Measurements from ENCODE around the gene TRIM29. TPM values are rescaled to one million over a fixed set of nuclear protein-coding genes. Genes with fewer than 3 reads are reported as not detected.

Gene TRIM29
- total RNA-seq, 1 experiment from 2014 or later = not detected

DNA sequence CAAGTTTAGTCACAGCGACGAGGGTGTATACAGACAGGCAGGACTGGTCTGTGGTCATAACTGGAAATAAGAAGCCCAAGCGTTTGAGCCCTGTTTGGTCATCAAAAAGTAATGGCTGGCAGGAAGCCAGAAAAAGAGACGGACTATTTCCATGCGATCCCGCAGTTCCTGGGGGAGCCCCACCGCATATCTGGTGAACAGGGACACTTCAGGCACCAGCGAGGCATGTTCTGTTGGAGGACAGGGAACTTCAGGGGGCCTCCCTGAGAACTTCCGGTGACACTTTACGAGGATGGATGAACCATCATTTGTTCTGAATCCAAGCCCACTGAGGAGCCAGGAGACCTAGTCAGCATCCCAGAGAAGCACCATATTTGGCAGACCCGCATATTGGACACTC is 29.7 kb upstream of the TRIM29 start:
- no peaks in the 10 kb centered on the region for H3K4me1 ChIP-seq (ENCODE audit: low read length)
- no peak overlapping the region for H3K9ac ChIP-seq (ENCODE audit: low read length)
- H3K27ac ChIP-seq (ENCODE audit: low read length) = no peak overlapping the region
- no peaks in the 10 kb centered on the region for H3K36me3 ChIP-seq (ENCODE audit: insufficient read depth, low read length)
- H3K4me3 ChIP-seq (ENCODE audit: low read length) = no peak overlapping the region
- no peaks in the 10 kb centered on the region for H3K79me2 ChIP-seq (ENCODE audit: low read length)
- no peaks in the 10 kb centered on the region for H3K27me3 ChIP-seq (ENCODE audit: low read length)
- DNase-seq = no peak
- H4K20me1 ChIP-seq (ENCODE audit: insufficient read depth, low read depth, low read length) = no peaks in the 10 kb centered on the region
- H3K9me2 ChIP-seq (replicated peaks; ENCODE audit: insufficient read depth, low read length) = no peaks in the 10 kb centered on the region
- H3K4me2 ChIP-seq (ENCODE audit: low read depth, low read length, poor library complexity, severe bottlenecking) = no peak overlapping the region
- H3K9me3 ChIP-seq (ENCODE audit: low read length) = no peaks in the 10 kb centered on the region
- no peak overlapping the region for H2AFZ ChIP-seq (ENCODE audit: low read length)

GRCh38 chr11:120160436-120160835 is 22.5 kb upstream of the TRIM29 start:
- no peaks in the 10 kb centered on the region for H3K9me3 ChIP-seq (ENCODE audit: low read length)
- no peaks in the 10 kb centered on the region for H3K27me3 ChIP-seq (ENCODE audit: low read length)
- DNase-seq = no peak
- no peaks in the 10 kb centered on the region for H3K79me2 ChIP-seq (ENCODE audit: low read length)
- no peaks in the 10 kb centered on the region for H3K4me1 ChIP-seq (ENCODE audit: low read length)
- H3K9me2 ChIP-seq (replicated peaks; ENCODE audit: insufficient read depth, low read length) = no peaks in the 10 kb centered on the region
- no peak overlapping the region for H3K9ac ChIP-seq (ENCODE audit: low read length)
- no peak overlapping the region for H3K4me3 ChIP-seq (ENCODE audit: low read length)
- no peaks in the 10 kb centered on the region for H4K20me1 ChIP-seq (ENCODE audit: insufficient read depth, low read depth, low read length)
- no peak overlapping the region for H3K4me2 ChIP-seq (ENCODE audit: low read depth, low read length, poor library complexity, severe bottlenecking)
- H3K36me3 ChIP-seq (ENCODE audit: insufficient read depth, low read length) = no peaks in the 10 kb centered on the region
- H3K27ac ChIP-seq (ENCODE audit: low read length) = no peak overlapping the region
- no peak overlapping the region for H2AFZ ChIP-seq (ENCODE audit: low read length)

- no peaks in the 10 kb centered on the region for H3K27me3 ChIP-seq (ENCODE audit: low read length)
- no peaks in the 10 kb centered on the region for H3K9me3 ChIP-seq (ENCODE audit: low read length)
- no peaks in the 10 kb centered on the region for H3K36me3 ChIP-seq (ENCODE audit: insufficient read depth, low read length)
Observed at GRCh38 chr11:120153221-120153620, 15.3 kb upstream of the TRIM29 start.

GRCh38 chr11:120151536-120151935 is 13.6 kb upstream of the TRIM29 start:
- DNase-seq = no peak
- H3K9me2 ChIP-seq (replicated peaks; ENCODE audit: insufficient read depth, low read length) = no peaks in the 10 kb centered on the region
- H4K20me1 ChIP-seq (ENCODE audit: insufficient read depth, low read depth, low read length) = no peaks in the 10 kb centered on the region
- no peaks in the 10 kb centered on the region for H3K36me3 ChIP-seq (ENCODE audit: insufficient read depth, low read length)
- no peaks in the 10 kb centered on the region for H3K9me3 ChIP-seq (ENCODE audit: low read length)
- no peak overlapping the region for H3K4me2 ChIP-seq (ENCODE audit: low read depth, low read length, poor library complexity, severe bottlenecking)
- no peaks in the 10 kb centered on the region for H3K4me1 ChIP-seq (ENCODE audit: low read length)
- H3K4me3 ChIP-seq (ENCODE audit: low read length) = no peak overlapping the region
- H3K79me2 ChIP-seq (ENCODE audit: low read length) = no peaks in the 10 kb centered on the region
- H2AFZ ChIP-seq (ENCODE audit: low read length) = no peak overlapping the region
- no peak overlapping the region for H3K27ac ChIP-seq (ENCODE audit: low read length)
- H3K9ac ChIP-seq (ENCODE audit: low read length) = no peak overlapping the region
- no peaks in the 10 kb centered on the region for H3K27me3 ChIP-seq (ENCODE audit: low read length)

More at GRCh38 chr11:120153221-120153620, 15.3 kb upstream of the TRIM29 start:
- Histone ChIP-seq H3K9ac (ENCODE audit: low read length) (no peak overlapping the region), H3K4me3 (ENCODE audit: low read length) (no peak overlapping the region), H2AFZ (ENCODE audit: low read length) (no peak overlapping the region), H4K20me1 (ENCODE audit: insufficient read depth, low read depth, low read length) (no peaks in the 10 kb centered on the region), H3K9me2 (replicated peaks; ENCODE audit: insufficient read depth, low read length) (no peaks in the 10 kb centered on the region), H3K79me2 (ENCODE audit: low read length) (no peaks in the 10 kb centered on the region), H3K4me1 (ENCODE audit: low read length) (no peaks in the 10 kb centered on the region), H3K4me2 (ENCODE audit: low read depth, low read length, poor library complexity, severe bottlenecking) (no peak overlapping the region), H3K27ac (ENCODE audit: low read length) (no peak overlapping the region)
- no peak for DNase-seq

GRCh38 chr11:120149246-120149645 is 11.3 kb upstream of the TRIM29 start:
- no peak overlapping the region for H3K4me3 ChIP-seq (ENCODE audit: low read length)
- H3K79me2 ChIP-seq (ENCODE audit: low read length) = no peaks in the 10 kb centered on the region
- no peaks in the 10 kb centered on the region for H3K36me3 ChIP-seq (ENCODE audit: insufficient read depth, low read length)
- no peak overlapping the region for H3K4me2 ChIP-seq (ENCODE audit: low read depth, low read length, poor library complexity, severe bottlenecking)
- no peaks in the 10 kb centered on the region for H3K27me3 ChIP-seq (ENCODE audit: low read length)
- H3K9ac ChIP-seq (ENCODE audit: low read length) = no peak overlapping the region
- no peak overlapping the region for H2AFZ ChIP-seq (ENCODE audit: low read length)
- H4K20me1 ChIP-seq (ENCODE audit: insufficient read depth, low read depth, low read length) = no peaks in the 10 kb centered on the region
- no peaks in the 10 kb centered on the region for H3K9me3 ChIP-seq (ENCODE audit: low read length)
- no peaks in the 10 kb centered on the region for H3K9me2 ChIP-seq (replicated peaks; ENCODE audit: insufficient read depth, low read length)
- no peaks in the 10 kb centered on the region for H3K4me1 ChIP-seq (ENCODE audit: low read length)
- no peak for DNase-seq
- no peak overlapping the region for H3K27ac ChIP-seq (ENCODE audit: low read length)

DNA sequence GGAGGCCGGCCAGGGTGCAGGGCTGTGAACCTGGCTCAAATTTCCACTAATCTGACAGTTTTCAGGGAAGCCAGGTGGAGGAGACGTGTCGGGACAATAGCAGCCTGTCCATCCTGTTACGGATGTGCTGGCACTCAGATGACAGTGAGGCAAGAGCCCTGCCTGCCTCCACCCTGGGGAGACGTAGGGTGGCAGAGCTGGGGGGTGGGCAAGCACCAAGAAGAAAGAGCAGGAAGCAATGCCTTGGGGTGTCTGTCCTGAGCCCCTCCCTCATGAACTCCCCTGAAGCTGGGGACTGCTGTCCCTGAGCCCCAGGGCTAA is 10.0 kb upstream of the TRIM29 start:
- no peaks in the 10 kb centered on the region for H3K9me3 ChIP-seq (ENCODE audit: low read length)
- no peaks in the 10 kb centered on the region for H3K36me3 ChIP-seq (ENCODE audit: insufficient read depth, low read length)
- no peaks in the 10 kb centered on the region for H3K79me2 ChIP-seq (ENCODE audit: low read length)
- H3K9me2 ChIP-seq (replicated peaks; ENCODE audit: insufficient read depth, low read length) = no peaks in the 10 kb centered on the region
- no peak overlapping the region for H3K27ac ChIP-seq (ENCODE audit: low read length)
- H3K4me2 ChIP-seq (ENCODE audit: low read depth, low read length, poor library complexity, severe bottlenecking) = no peak overlapping the region
- DNase-seq = no peak
- no peaks in the 10 kb centered on the region for H3K27me3 ChIP-seq (ENCODE audit: low read length)
- H3K4me1 ChIP-seq (ENCODE audit: low read length) = no peaks in the 10 kb centered on the region
- no peak overlapping the region for H3K4me3 ChIP-seq (ENCODE audit: low read length)
- H3K9ac ChIP-seq (ENCODE audit: low read length) = no peak overlapping the region
- no peak overlapping the region for H2AFZ ChIP-seq (ENCODE audit: low read length)
- no peaks in the 10 kb centered on the region for H4K20me1 ChIP-seq (ENCODE audit: insufficient read depth, low read depth, low read length)

DNA sequence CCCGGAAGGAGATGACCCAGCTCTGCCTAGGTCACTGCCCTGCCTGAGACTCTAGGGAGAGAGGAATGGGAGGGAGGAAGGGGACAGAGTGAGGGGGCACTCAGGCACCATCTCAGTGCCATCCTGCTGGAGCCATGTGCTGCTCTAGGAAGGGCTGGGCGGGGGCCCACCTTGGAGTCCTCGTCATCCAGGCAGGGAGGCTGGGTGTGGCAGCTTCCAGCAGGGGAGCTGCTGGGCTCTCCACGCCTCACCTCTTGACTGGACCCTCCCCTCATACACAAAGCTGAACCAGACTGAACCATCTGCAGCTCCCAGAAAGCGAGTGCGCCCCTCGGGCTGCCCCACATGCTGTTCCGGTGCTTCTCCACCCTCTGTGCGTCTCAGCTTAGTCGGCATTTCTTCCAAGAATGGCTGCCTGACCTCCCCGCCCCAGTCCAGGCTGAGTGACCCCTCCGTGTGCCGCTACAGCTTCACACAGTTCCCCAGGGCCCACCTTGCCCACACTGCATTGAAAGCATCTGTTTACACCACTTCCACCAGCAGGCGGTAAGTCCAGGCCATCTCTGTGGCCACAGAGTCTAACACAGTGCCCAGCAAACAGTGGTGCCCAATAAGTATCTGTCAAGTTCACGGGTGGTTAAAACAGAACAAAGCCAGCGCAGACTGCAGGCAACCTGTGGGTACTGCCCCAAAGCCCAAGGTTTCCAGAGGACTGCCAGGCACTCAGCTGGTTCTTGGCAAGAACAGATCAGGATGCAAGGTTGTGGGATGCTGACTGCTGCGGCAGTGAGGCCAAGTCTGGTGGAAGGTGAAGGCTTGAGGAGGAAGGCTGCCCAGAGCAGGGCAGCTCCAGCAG is 9.4 kb upstream of the TRIM29 start:
- H3K36me3 ChIP-seq (ENCODE audit: insufficient read depth, low read length) = no peaks in the 10 kb centered on the region
- H3K4me3 ChIP-seq (ENCODE audit: low read length) = no peak overlapping the region
- no peak overlapping the region for H3K27ac ChIP-seq (ENCODE audit: low read length)
- H3K27me3 ChIP-seq (ENCODE audit: low read length) = no peaks in the 10 kb centered on the region
- no peaks in the 10 kb centered on the region for H3K79me2 ChIP-seq (ENCODE audit: low read length)
- H4K20me1 ChIP-seq (ENCODE audit: insufficient read depth, low read depth, low read length) = no peaks in the 10 kb centered on the region
- H3K9ac ChIP-seq (ENCODE audit: low read length) = no peak overlapping the region
- no peaks in the 10 kb centered on the region for H3K9me3 ChIP-seq (ENCODE audit: low read length)
- no peaks in the 10 kb centered on the region for H3K4me1 ChIP-seq (ENCODE audit: low read length)
- H2AFZ ChIP-seq (ENCODE audit: low read length) = no peak overlapping the region
- no peaks in the 10 kb centered on the region for H3K9me2 ChIP-seq (replicated peaks; ENCODE audit: insufficient read depth, low read length)
- no peak overlapping the region for H3K4me2 ChIP-seq (ENCODE audit: low read depth, low read length, poor library complexity, severe bottlenecking)
- no peak for DNase-seq

- H3K9ac ChIP-seq (ENCODE audit: low read length) = no peak overlapping the region
- H3K4me2 ChIP-seq (ENCODE audit: low read depth, low read length, poor library complexity, severe bottlenecking) = no peak overlapping the region
- no peaks in the 10 kb centered on the region for H3K4me1 ChIP-seq (ENCODE audit: low read length)
- no peaks in the 10 kb centered on the region for H3K9me2 ChIP-seq (replicated peaks; ENCODE audit: insufficient read depth, low read length)
- H4K20me1 ChIP-seq (ENCODE audit: insufficient read depth, low read depth, low read length) = no peaks in the 10 kb centered on the region
- no peaks in the 10 kb centered on the region for H3K9me3 ChIP-seq (ENCODE audit: low read length)
- DNase-seq = no peak
- no peaks in the 10 kb centered on the region for H3K27me3 ChIP-seq (ENCODE audit: low read length)
- no peak overlapping the region for H3K27ac ChIP-seq (ENCODE audit: low read length)
- no peaks in the 10 kb centered on the region for H3K36me3 ChIP-seq (ENCODE audit: insufficient read depth, low read length)
- H3K79me2 ChIP-seq (ENCODE audit: low read length) = no peaks in the 10 kb centered on the region
- H2AFZ ChIP-seq (ENCODE audit: low read length) = no peak overlapping the region
- no peak overlapping the region for H3K4me3 ChIP-seq (ENCODE audit: low read length)
Observed at GRCh38 chr11:120146413-120147093, 8.6 kb upstream of the TRIM29 start.

All from Karpas-422 (cell line).